Ishikawa (cell line): Measurements from ENCODE around the gene IL15RA.

ENCODE experiments used
- CREB1 ChIP-seq: IDR thresholded peaks from 2 replicates; pipeline ENCODE4 v1.6.1; 2012; ENCODE audit warnings: low read depth
- EP300 ChIP-seq: IDR thresholded peaks from 2 replicates; pipeline ENCODE4 v1.6.1; 2012; ENCODE audit warnings: borderline replicate concordance
- TAF1 ChIP-seq: IDR thresholded peaks from 2 replicates; pipeline ENCODE4 v1.6.1; 2012; ENCODE audit warnings: low read depth, mild to moderate bottlenecking
- TCF12 ChIP-seq: IDR thresholded peaks from 2 replicates; pipeline ENCODE4 v1.6.1; 2012; ENCODE audit warnings: low read depth

DNA sequence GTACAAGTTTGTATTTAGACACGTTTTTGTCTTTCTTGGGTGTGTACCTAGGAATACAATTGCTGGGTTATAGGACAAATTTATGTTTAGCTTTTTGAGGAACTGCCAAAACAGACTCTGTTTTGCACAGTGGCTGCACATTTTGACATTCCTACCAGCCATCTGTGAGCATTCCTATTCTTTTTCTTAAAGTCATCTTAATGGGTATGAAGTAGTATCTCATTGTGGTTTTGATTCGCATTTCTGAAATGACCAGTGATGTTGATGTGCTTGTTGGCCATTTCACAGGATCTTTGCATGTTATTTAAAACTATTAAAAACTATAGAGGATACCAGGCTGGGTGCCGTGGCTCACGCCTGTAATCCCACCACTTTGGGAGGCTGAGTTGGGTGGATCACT lies 32.6 kb upstream of the IL15RA start:
- TF ChIP-seq TAF1 = no peak
- TF ChIP-seq CREB1 = no peak
- TF ChIP-seq TCF12 = no peak
- no peak for TF ChIP-seq EP300
